Neural crest cell (in vitro differentiated cells): ENCODE measurements around the gene CASK. TPM values are rescaled to one million over a fixed set of nuclear protein-coding genes. Genes with fewer than 3 reads are reported as not detected.

Experiments
- DNase-seq: peaks from one replicate; pipeline ENCODE4 v3.0.0; 2021; ENCODE audit warnings: low read depth, mixed read lengths, low spot score
- H3K27ac Mint-ChIP-seq: one replicate; pipeline ENCODE4 v1.8.0; 2021; ENCODE audit warnings: mild to moderate bottlenecking, mixed read lengths; ENCODE audit not compliant: unreplicated experiment
- H3K27me3 Mint-ChIP-seq: 2 replicates; pipeline ENCODE4 v1.8.0; 2021; ENCODE audit warnings: low read depth, mild to moderate bottlenecking, mixed read lengths
- H3K36me3 Mint-ChIP-seq: 2 replicates; pipeline ENCODE4 v1.8.0; 2021; ENCODE audit warnings: low read depth, mild to moderate bottlenecking, mixed read lengths
- H3K4me1 Mint-ChIP-seq: 2 replicates; pipeline ENCODE4 v1.8.0; 2021; ENCODE audit warnings: mixed read lengths
- H3K4me3 Mint-ChIP-seq: one replicate; pipeline ENCODE4 v1.8.0; 2021; ENCODE audit warnings: mild to moderate bottlenecking, mixed read lengths
- H3K9me3 Mint-ChIP-seq: 2 replicates; pipeline ENCODE4 v1.8.0; 2021; ENCODE audit warnings: mixed read lengths
- CTCF ChIP-seq: fragments of 200-600 bp; sonication (generic); conservative IDR thresholded peaks from 2 replicates; pipeline ENCODE4 v1.5.0; 2021; ENCODE audit warnings: antibody characterized with exemption, mild to moderate bottlenecking
- total RNA-seq: library from RNA; stranded (reverse); gene quantifications from 2 replicates; pipeline ENCODE4 v1.2.1, GENCODE V29; 2021

Gene CASK
- total RNA-seq, 1 donor from 2014 or later = 57.8 TPM

GRCh38 chrX:41728125-41728524, 195.2 kb downstream of the CASK start:
- H3K36me3 Mint-ChIP-seq = no peaks in the 10 kb centered on the region
- no peaks in the 10 kb centered on the region for H3K27me3 Mint-ChIP-seq
- no peaks in the 10 kb centered on the region for H3K4me1 Mint-ChIP-seq
- no peak for DNase-seq
- H3K9me3 Mint-ChIP-seq = no peaks in the 10 kb centered on the region
- no peak overlapping the region for H3K27ac Mint-ChIP-seq
- H3K4me3 Mint-ChIP-seq = no peak overlapping the region
- TF ChIP-seq CTCF = no peak

GRCh38 chrX:41723826-41724225, 199.5 kb downstream of the CASK start, which contains the start of gene GPR82:
Gene GPR82 (plus strand): TSS chrX:41724181. CDS start chrX:41727027, 2,846 bp downstream.
- no peak for DNase-seq
- Mint-ChIP-seq H3K4me1 (peaks cover 7% of the 10 kb centered on the region), H3K36me3 (peaks cover 17% of the 10 kb centered on the region), H3K27me3 (no peaks in the 10 kb centered on the region), H3K27ac (no peak within 1 kb of the TSS), H3K4me3 (no peak within 1 kb of the TSS), H3K9me3 (peaks cover 10% of the 10 kb centered on the region)
- TF ChIP-seq CTCF = no peak

GRCh38 chrX:41722816-41723618, 200.3 kb downstream of the CASK start:
- Mint-ChIP-seq H3K4me1 (peaks cover 13% of the 10 kb centered on the region), H3K9me3 (peaks cover 13% of the 10 kb centered on the region)
- TF ChIP-seq CTCF = no peak

GRCh38 chrX:41722214-41722613, 201.1 kb downstream of the CASK start:
- DNase-seq = no peak
- Mint-ChIP-seq H3K36me3 (peaks cover 26% of the 10 kb centered on the region), H3K27me3 (no peaks in the 10 kb centered on the region), H3K9me3 (peaks cover 14% of the 10 kb centered on the region), H3K27ac (no peak overlapping the region), H3K4me1 (peaks cover 14% of the 10 kb centered on the region), H3K4me3 (no peak overlapping the region)
- TF ChIP-seq CTCF = no peak

More at GRCh38 chrX:41722816-41723618, 200.3 kb downstream of the CASK start:
- no peaks in the 10 kb centered on the region for H3K27me3 Mint-ChIP-seq
- no peak overlapping the region for H3K27ac Mint-ChIP-seq
- peaks cover 21% of the 10 kb centered on the region for H3K36me3 Mint-ChIP-seq
- DNase-seq = no peak
- H3K4me3 Mint-ChIP-seq = no peak overlapping the region

GRCh38 chrX:41721590-41721989, 201.8 kb downstream of the CASK start:
- Mint-ChIP-seq H3K4me3 (no peak overlapping the region), H3K9me3 (peaks cover 18% of the 10 kb centered on the region), H3K27me3 (no peaks in the 10 kb centered on the region), H3K4me1 (peaks cover 20% of the 10 kb centered on the region), H3K27ac (no peak overlapping the region), H3K36me3 (peaks cover 33% of the 10 kb centered on the region)
- no peak for DNase-seq
- no peak for TF ChIP-seq CTCF
